HepG2 (cell line): ENCODE results near the gene SETD1A. TPM values are rescaled to one million over a fixed set of nuclear protein-coding genes. Genes with fewer than 3 reads are reported as not detected.

Experiments used
- DBP ChIP-seq: sonication (generic); formaldehyde crosslinking; IDR thresholded peaks from 2 replicates; pipeline ENCODE4 v1.4.0; 2020; ENCODE audit warnings: missing genetic modification reagents; ENCODE audit errors: not compliant biosample characterization
- GATAD1 ChIP-seq: IDR thresholded peaks from 2 replicates; pipeline ENCODE4 v1.6.1; 2016; ENCODE audit warnings: missing genetic modification reagents, missing compliant biosample characterization
- MED8 ChIP-seq: sonication (generic); formaldehyde crosslinking; IDR thresholded peaks from 2 replicates; pipeline ENCODE4 v1.8.1; 2023; ENCODE audit warnings: mild to moderate bottlenecking, missing genetic modification reagents; ENCODE audit not compliant: insufficient replicate concordance
- MTF2 ChIP-seq: sonication (generic); formaldehyde crosslinking; IDR thresholded peaks from 2 replicates; pipeline ENCODE4 v1.5.0; 2020; ENCODE audit warnings: missing genetic modification reagents, borderline replicate concordance
- MXD3 ChIP-seq: IDR thresholded peaks from 2 replicates; pipeline ENCODE4 v1.6.1; 2016; ENCODE audit warnings: mild to moderate bottlenecking, missing biosample characterization, missing genetic modification reagents
- NCOR1 ChIP-seq: fragments of 200-600 bp; sonication (generic); IDR thresholded peaks from 2 replicates; pipeline ENCODE4 v1.7.0; 2017; ENCODE audit warnings: antibody characterized with exemption, low read length, borderline replicate concordance
- RARA ChIP-seq: IDR thresholded peaks from 2 replicates; pipeline ENCODE4 v1.6.1; 2016; ENCODE audit warnings: missing genetic modification reagents, missing compliant biosample characterization
- REST ChIP-seq, 2 experiments: IDR thresholded peaks; 2 replicates each; pipeline ENCODE4 v1.6.1; 2011 to 2012; ENCODE audit warnings: low read length in 2 of 2, borderline replicate concordance in 1 of 2, low read depth in 1 of 2, mild to moderate bottlenecking in 1 of 2, moderate library complexity in 1 of 2
- ZFP62 ChIP-seq: sonication (generic); formaldehyde crosslinking; IDR thresholded peaks from 2 replicates; pipeline ENCODE4 v1.4.0; 2020; ENCODE audit warnings: missing genetic modification reagents
- ZFP90 ChIP-seq: sonication (generic); formaldehyde crosslinking; IDR thresholded peaks from 2 replicates; pipeline ENCODE4 v1.8.0; 2022; ENCODE audit warnings: missing genetic modification reagents, mild to moderate bottlenecking, inconsistent platforms, borderline replicate concordance
- ZNF235 ChIP-seq: sonication (generic); formaldehyde crosslinking; IDR thresholded peaks from 2 replicates; pipeline ENCODE4 v1.8.1; 2023; ENCODE audit warnings: mild to moderate bottlenecking, missing genetic modification reagents, borderline replicate concordance
- ZNF280D ChIP-seq: sonication (generic); formaldehyde crosslinking; IDR thresholded peaks from 2 replicates; pipeline ENCODE4 v1.5.1; 2020; ENCODE audit warnings: mild to moderate bottlenecking, missing genetic modification reagents
- ZNF329 ChIP-seq: sonication (generic); formaldehyde crosslinking; IDR thresholded peaks from 2 replicates; pipeline ENCODE4 v1.9.0; 2021; ENCODE audit warnings: low read depth, mild to moderate bottlenecking, missing genetic modification reagents
- ZNF530 ChIP-seq: sonication (generic); formaldehyde crosslinking; IDR thresholded peaks from 2 replicates; pipeline ENCODE4 v1.5.0; 2020; ENCODE audit warnings: low read depth, mild to moderate bottlenecking, missing genetic modification reagents
- ZNF605 ChIP-seq: sonication (generic); formaldehyde crosslinking; IDR thresholded peaks from 2 replicates; pipeline ENCODE4 v1.8.0; 2022; ENCODE audit warnings: mild to moderate bottlenecking, missing genetic modification reagents
- ZNF784 ChIP-seq: sonication (generic); formaldehyde crosslinking; IDR thresholded peaks from 2 replicates; pipeline ENCODE4 v1.5.1; 2020; ENCODE audit warnings: missing genetic modification reagents, mild to moderate bottlenecking, borderline replicate concordance
- ZNF883 ChIP-seq: sonication (generic); formaldehyde crosslinking; IDR thresholded peaks from 2 replicates; pipeline ENCODE4 v1.5.1; 2020; ENCODE audit warnings: mild to moderate bottlenecking, missing genetic modification reagents; ENCODE audit errors: not compliant biosample characterization
- ZSCAN25 ChIP-seq: sonication (generic); formaldehyde crosslinking; IDR thresholded peaks from 2 replicates; pipeline ENCODE4 v1.8.0; 2022; ENCODE audit warnings: mild to moderate bottlenecking, missing genetic modification reagents
- ZSCAN30 ChIP-seq: sonication (generic); formaldehyde crosslinking; IDR thresholded peaks from 2 replicates; pipeline ENCODE4 v1.5.0; 2020; ENCODE audit warnings: mild to moderate bottlenecking, missing genetic modification reagents
- polyA plus RNA-seq, 8 experiments: library from polyadenylated mRNA; depleted of rRNA in 3 of 8; stranded (reverse) in 7 of 8; unstranded in 1 of 8; fragments of >200 nt; fragmentation: Illumina TruSeq in 4 of 8; extraction: Trizol in 4 of 8; gene quantifications; 2 replicates each; pipeline versions ENCODE4 v1.2.1 to v1.2.3, GENCODE V29; 2011 to 2016; ENCODE audit warnings: low read depth in 4 of 8, missing spikeins in 1 of 8, mixed read lengths in 1 of 8; ENCODE audit not compliant: insufficient read depth in 1 of 8
- total RNA-seq, 5 experiments: library from RNA; depleted of rRNA; stranded (reverse); fragments of >200 nt; fragmentation: Illumina TruSeq; extraction: Trizol; gene quantifications; 2 replicates each; pipeline ENCODE4 v1.2.3, GENCODE V29; 2016; ENCODE audit warnings: low read depth in 1 of 5

The SETD1A gene
- total and polyA plus RNA-seq, 2 of the 13 experiments (the other 11 are each of a cell fraction or from before 2014, with no cell fraction given) = 3.8 to 5.6 TPM

GRCh38 chr16:31032736-31033708, 75.5 kb downstream of the SETD1A start, which contains the start of gene STX4 (continued):
- peak; percentile 92 for TF ChIP-seq ZFP90 (CRISPR knock-in tag)
- TF ChIP-seq RARA = peak; percentile 48
- TF ChIP-seq ZNF329 (CRISPR knock-in tag) = no peak; the same call in 1 of the 2 replicates
- peak; percentile 52 for TF ChIP-seq MED8 (CRISPR knock-in tag)
- peak; percentile 78 for TF ChIP-seq ZSCAN25 (CRISPR knock-in tag)
- TF ChIP-seq ZNF605 (CRISPR knock-in tag) = peak; percentile 71
- TF ChIP-seq MXD3 = peak; percentile 52
- 0 out of 2 replicates have a peak, but pooled peaks have one; percentile 1 for TF ChIP-seq MTF2 (CRISPR knock-in tag)
- TF ChIP-seq GATAD1 (CRISPR knock-in tag) = peak; percentile 91
- TF ChIP-seq ZNF280D (CRISPR knock-in tag) = peak; percentile 58; the same call in 1 of the 2 replicates
- no peak for TF ChIP-seq REST (IDR thresholded peaks at IDR 0.05; ENCODE audit: borderline replicate concordance in 1 of 2, low read depth in 1 of 2, low read length in 2 of 2)
- TF ChIP-seq ZNF784 (CRISPR knock-in tag) = peak; percentile 81
- no peak; the same call in 1 of the 2 replicates for TF ChIP-seq NCOR1
- no peak for TF ChIP-seq ZSCAN30 (CRISPR knock-in tag)
- no peak for TF ChIP-seq ZFP62 (CRISPR knock-in tag)
- no peak for TF ChIP-seq ZNF530 (CRISPR knock-in tag)
- peak; percentile 99 for TF ChIP-seq ZNF883 (CRISPR knock-in tag)
- TF ChIP-seq DBP (CRISPR knock-in tag) = no peak
- TF ChIP-seq ZNF235 (CRISPR knock-in tag) = no peak
